Osteoblast (primary cell): Measurements from ENCODE around the gene MACROD2. TPM values are rescaled to one million over a fixed set of nuclear protein-coding genes. Genes with fewer than 3 reads are reported as not detected.

ENCODE experiments used
- DNase-seq: peaks from one replicate; pipeline ENCODE4 v3.0.0; 2011; ENCODE audit warnings: low spot score, mixed read lengths; ENCODE audit not compliant: insufficient read length; ENCODE audit errors: missing footprints
- H2AFZ ChIP-seq: 2 replicates; pipeline ENCODE4 v1.6.0; 2011; ENCODE audit warnings: mild to moderate bottlenecking, low read length
- H3K27ac ChIP-seq: 2 replicates; pipeline ENCODE4 v1.5.1; 2011; ENCODE audit warnings: mild to moderate bottlenecking, low read depth, low read length, moderate library complexity
- H3K27me3 ChIP-seq: 2 replicates; pipeline ENCODE4 v1.6.0; 2012; ENCODE audit warnings: mild to moderate bottlenecking, control low read depth, inconsistent platforms, low read length, moderate library complexity; ENCODE audit not compliant: insufficient read depth
- H3K36me3 ChIP-seq: 2 replicates; pipeline ENCODE4 v1.5.1; 2011; ENCODE audit warnings: mild to moderate bottlenecking, low read length, control low read depth, moderate library complexity; ENCODE audit not compliant: insufficient read depth
- H3K4me1 ChIP-seq: 2 replicates; pipeline ENCODE4 v1.5.1; 2011; ENCODE audit warnings: mild to moderate bottlenecking, low read length, control low read depth, moderate library complexity; ENCODE audit not compliant: insufficient read depth
- H3K4me2 ChIP-seq: 2 replicates; pipeline ENCODE4 v1.6.0; 2011; ENCODE audit warnings: mild to moderate bottlenecking, low read length; ENCODE audit not compliant: insufficient read depth
- H3K4me3 ChIP-seq: fragments of 200-600 bp; sonication (generic); 3 replicates; pipeline ENCODE4 v1.5.1; 2012; ENCODE audit warnings: mild to moderate bottlenecking, low read length, inconsistent platforms; ENCODE audit not compliant: insufficient read depth
- H3K79me2 ChIP-seq: 2 replicates; pipeline ENCODE4 v1.6.0; 2012; ENCODE audit warnings: mild to moderate bottlenecking, low read length, control low read depth, inconsistent platforms; ENCODE audit not compliant: insufficient read depth
- H3K9me3 ChIP-seq: 2 replicates; pipeline ENCODE4 v1.5.1; 2011; ENCODE audit warnings: low read depth, low read length, control low read depth
- H4K20me1 ChIP-seq: 2 replicates; pipeline ENCODE4 v1.6.0; 2012; ENCODE audit warnings: mild to moderate bottlenecking, low read length, control low read depth; ENCODE audit not compliant: insufficient read depth
- CTCF ChIP-seq: IDR thresholded peaks from 2 replicates; pipeline ENCODE4 v1.5.1; 2011; ENCODE audit warnings: mild to moderate bottlenecking, low read depth, low read length, moderate library complexity; ENCODE audit errors: extremely low read depth
- total RNA-seq: library from RNA; depleted of rRNA; stranded (reverse); fragments of >200 nt; gene quantifications from 2 replicates; pipeline ENCODE4 v1.2.3, GENCODE V29; 2012

MACROD2 gene
- total RNA-seq, 1 donor: 4.0 TPM

GRCh38 chr20:16048876-16049275 lies 2053.6 kb downstream of the MACROD2 start:
- no peaks in the 10 kb centered on the region for H3K4me1 ChIP-seq
- no peaks in the 10 kb centered on the region for H3K79me2 ChIP-seq
- no peak overlapping the region for H2AFZ ChIP-seq
- H3K9me3 ChIP-seq: no peaks in the 10 kb centered on the region
- no peaks in the 10 kb centered on the region for H4K20me1 ChIP-seq
- no peaks in the 10 kb centered on the region for H3K36me3 ChIP-seq
- no peak for TF ChIP-seq CTCF
- no peak overlapping the region for H3K27ac ChIP-seq
- no peaks in the 10 kb centered on the region for H3K27me3 ChIP-seq
- no peak overlapping the region for H3K4me2 ChIP-seq
- no peak overlapping the region for H3K4me3 ChIP-seq
- no peak for DNase-seq

GRCh38 chr20:16049529-16050093 lies 2054.3 kb downstream of the MACROD2 start:
- no peak for TF ChIP-seq CTCF
- no peak overlapping the region for H3K4me2 ChIP-seq
- no peaks in the 10 kb centered on the region for H3K9me3 ChIP-seq
- H3K27ac ChIP-seq: no peak overlapping the region
- H3K36me3 ChIP-seq: no peaks in the 10 kb centered on the region
- H3K27me3 ChIP-seq: no peaks in the 10 kb centered on the region
- no peak overlapping the region for H2AFZ ChIP-seq
- H3K79me2 ChIP-seq: no peaks in the 10 kb centered on the region
- H3K4me3 ChIP-seq: no peak overlapping the region
- no peaks in the 10 kb centered on the region for H3K4me1 ChIP-seq
- no peak for DNase-seq
- H4K20me1 ChIP-seq: no peaks in the 10 kb centered on the region

GRCh38 chr20:16050366-16050765 lies 2055.1 kb downstream of the MACROD2 start:
- TF ChIP-seq CTCF: no peak
- Histone ChIP-seq H3K27me3 (no peaks in the 10 kb centered on the region), H2AFZ (no peak overlapping the region), H3K9me3 (no peaks in the 10 kb centered on the region), H3K36me3 (no peaks in the 10 kb centered on the region), H4K20me1 (no peaks in the 10 kb centered on the region), H3K4me2 (no peak overlapping the region), H3K4me1 (no peaks in the 10 kb centered on the region), H3K79me2 (no peaks in the 10 kb centered on the region), H3K4me3 (no peak overlapping the region), H3K27ac (no peak overlapping the region)
- no peak for DNase-seq

GRCh38 chr20:16051968-16052367 lies 2056.7 kb downstream of the MACROD2 start:
- H3K79me2 ChIP-seq: no peaks in the 10 kb centered on the region
- H3K4me1 ChIP-seq: no peaks in the 10 kb centered on the region
- DNase-seq: no peak
- no peaks in the 10 kb centered on the region for H3K9me3 ChIP-seq
- H3K27ac ChIP-seq: no peak overlapping the region
- no peaks in the 10 kb centered on the region for H4K20me1 ChIP-seq
- H3K4me3 ChIP-seq: no peak overlapping the region
- H2AFZ ChIP-seq: no peak overlapping the region
- no peaks in the 10 kb centered on the region for H3K27me3 ChIP-seq
- H3K4me2 ChIP-seq: no peak overlapping the region
- H3K36me3 ChIP-seq: no peaks in the 10 kb centered on the region
- TF ChIP-seq CTCF: no peak
